Activated CD8-positive, alpha-beta T cell treated with anti-CD3 and anti-CD28 coated beads for 36 hours (primary cell): Measurements from ENCODE around the gene SST. TPM values are rescaled to one million over a fixed set of nuclear protein-coding genes. Genes with fewer than 3 reads are reported as not detected.

ENCODE experiments used
- ATAC-seq: fragments of 200-7000 bp; cut with Tn5 transposase; one replicate; pipeline ENCODE4 v1.10.0; 2021; ENCODE audit warnings: mild to moderate bottlenecking, moderate library complexity
- CTCF ChIA-PET: fragments of 350-600 bp; sonication (Branson Sonifier 250); formaldehyde crosslinking; loops from one replicate; lab custom pipeline; 2021; ENCODE audit warnings: antibody characterized with exemption; lab: Charles Lee
- POLR2A ChIA-PET: fragments of 350-600 bp; sonication (Branson Sonifier 250); formaldehyde crosslinking; loops from one replicate; lab custom pipeline; 2021; ENCODE audit warnings: antibody characterized with exemption; lab: Charles Lee
- DNase-seq: peaks from one replicate; pipeline ENCODE4 v3.0.0-alpha.2; 2020
- H3K27ac Mint-ChIP-seq: one replicate; pipeline ENCODE4 v1.8.0; 2021; ENCODE audit warnings: mild to moderate bottlenecking, mixed read lengths
- H3K27me3 Mint-ChIP-seq: one replicate; pipeline ENCODE4 v1.8.0; 2021; ENCODE audit warnings: mixed read lengths
- H3K36me3 Mint-ChIP-seq: one replicate; pipeline ENCODE4 v1.8.0; 2021; ENCODE audit warnings: low read depth, mixed read lengths
- H3K4me1 Mint-ChIP-seq: one replicate; pipeline ENCODE4 v1.8.0; 2021; ENCODE audit warnings: low read depth, mixed read lengths
- H3K4me3 Mint-ChIP-seq: one replicate; pipeline ENCODE4 v1.8.0; 2021; ENCODE audit warnings: mild to moderate bottlenecking, moderate library complexity, mixed read lengths
- H3K9me3 Mint-ChIP-seq: one replicate; pipeline ENCODE4 v1.8.0; 2021; ENCODE audit warnings: mixed read lengths
- intact Hi-C: fragments of 100-400 bp; cut with micrococcal nuclease; formaldehyde crosslinking; loops from one replicate; pipeline ENCODE4 v1.10.0; 2022
- total RNA-seq, 2 experiments: library from RNA; stranded (reverse); gene quantifications; one replicate each; pipeline ENCODE4 v1.2.3, GENCODE V29; 2021
- TF ChIP-seq, protein P1 (sequence below): fragments of 200-600 bp; IDR thresholded peaks from one replicate; pipeline ENCODE4 v1.8.0; 2022; ENCODE audit warnings: antibody characterized with exemption, mild to moderate bottlenecking

Gene SST
- total RNA-seq, 2 experiments from 2014 or later: not detected

DNA sequence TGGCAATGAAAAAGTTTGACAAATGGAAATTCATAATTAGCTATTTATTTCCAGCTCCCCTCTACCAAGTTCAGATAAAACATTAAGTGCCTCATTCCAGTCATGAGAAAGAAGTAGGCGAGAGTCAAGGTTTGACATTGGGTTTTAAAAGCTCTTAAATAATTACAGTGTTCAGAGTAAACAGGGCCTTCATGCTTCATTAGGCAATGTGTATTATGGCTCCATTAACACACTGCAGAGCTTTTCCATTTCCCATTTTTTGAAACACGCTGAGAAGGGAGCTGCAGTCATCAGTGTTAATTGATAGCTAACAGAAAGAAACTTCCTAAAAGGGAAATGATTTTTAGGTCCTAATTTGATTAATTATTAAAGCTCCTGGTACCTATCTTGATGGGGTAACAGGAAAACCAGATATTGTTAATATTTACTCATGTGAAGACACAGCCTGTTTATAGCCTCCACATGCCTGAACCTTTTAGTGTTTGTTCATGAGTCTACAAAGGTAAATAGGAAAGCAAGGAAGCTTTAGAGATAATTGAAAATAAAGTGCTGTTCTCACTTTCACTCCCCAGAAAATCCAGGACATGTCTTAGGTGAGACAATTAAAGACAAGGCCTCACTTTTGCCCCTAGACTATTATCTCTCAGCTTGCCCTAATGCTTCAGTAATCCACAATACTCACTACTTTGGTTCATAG is 28.7 kb downstream of the SST start:
- DNase-seq: no peak
- ChIA-PET POLR2A (no interaction called here), CTCF (interaction anchor here (0.8 to 2.4 kb wide), 5 partner anchors 9 to 38 kb away, joined by 3 to 11 read pairs (median 3); no protein-coding TSS in a partner anchor)
- no peak for ATAC-seq
- Mint-ChIP-seq H3K4me1 (no peaks in the 10 kb centered on the region), H3K27me3 (peaks cover 13% of the 10 kb centered on the region), H3K4me3 (no peak overlapping the region), H3K9me3 (no peaks in the 10 kb centered on the region), H3K27ac (no peak overlapping the region), H3K36me3 (no peaks in the 10 kb centered on the region)
- TF ChIP-seq, protein P1, sequence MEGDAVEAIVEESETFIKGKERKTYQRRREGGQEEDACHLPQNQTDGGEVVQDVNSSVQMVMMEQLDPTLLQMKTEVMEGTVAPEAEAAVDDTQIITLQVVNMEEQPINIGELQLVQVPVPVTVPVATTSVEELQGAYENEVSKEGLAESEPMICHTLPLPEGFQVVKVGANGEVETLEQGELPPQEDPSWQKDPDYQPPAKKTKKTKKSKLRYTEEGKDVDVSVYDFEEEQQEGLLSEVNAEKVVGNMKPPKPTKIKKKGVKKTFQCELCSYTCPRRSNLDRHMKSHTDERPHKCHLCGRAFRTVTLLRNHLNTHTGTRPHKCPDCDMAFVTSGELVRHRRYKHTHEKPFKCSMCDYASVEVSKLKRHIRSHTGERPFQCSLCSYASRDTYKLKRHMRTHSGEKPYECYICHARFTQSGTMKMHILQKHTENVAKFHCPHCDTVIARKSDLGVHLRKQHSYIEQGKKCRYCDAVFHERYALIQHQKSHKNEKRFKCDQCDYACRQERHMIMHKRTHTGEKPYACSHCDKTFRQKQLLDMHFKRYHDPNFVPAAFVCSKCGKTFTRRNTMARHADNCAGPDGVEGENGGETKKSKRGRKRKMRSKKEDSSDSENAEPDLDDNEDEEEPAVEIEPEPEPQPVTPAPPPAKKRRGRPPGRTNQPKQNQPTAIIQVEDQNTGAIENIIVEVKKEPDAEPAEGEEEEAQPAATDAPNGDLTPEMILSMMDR: no peak
- intact Hi-C loops: no loop called here

DNA sequence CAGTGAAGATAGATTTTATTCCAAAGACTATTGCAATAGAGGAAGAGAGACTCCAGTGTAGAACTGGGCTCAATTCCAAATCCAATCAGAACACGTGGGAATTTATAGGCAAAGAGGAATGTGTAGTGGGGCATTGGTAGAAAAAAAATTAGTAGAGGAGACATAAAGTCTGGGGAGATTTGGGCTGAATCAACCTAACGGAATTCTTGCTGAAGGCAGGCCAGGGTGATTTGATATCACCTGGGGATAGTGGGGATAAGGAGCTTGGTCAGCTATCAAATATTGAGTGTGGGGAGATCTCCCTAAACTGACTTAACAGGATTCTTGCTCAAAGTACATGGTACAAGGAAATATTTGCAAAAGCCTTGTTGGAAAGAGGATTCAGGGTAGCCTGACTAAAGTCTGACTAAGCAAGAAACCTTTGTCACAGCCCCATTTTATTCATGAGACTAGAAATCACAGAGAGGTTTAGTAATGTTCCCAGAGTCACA is 29.6 kb downstream of the SST start:
- Mint-ChIP-seq H3K36me3 (no peaks in the 10 kb centered on the region), H3K27ac (no peak overlapping the region), H3K4me1 (no peaks in the 10 kb centered on the region), H3K9me3 (no peaks in the 10 kb centered on the region), H3K4me3 (no peak overlapping the region), H3K27me3 (peaks cover 13% of the 10 kb centered on the region)
- ChIA-PET POLR2A (no interaction called here), CTCF (interaction anchor here (1.5 to 2.4 kb wide), 2 partner anchors 25 to 39 kb away, joined by 4 to 11 read pairs; no protein-coding TSS in a partner anchor)
- intact Hi-C loops: no loop called here
- DNase-seq: no peak
- ATAC-seq: no peak
- TF ChIP-seq, protein P1: no peak

DNA sequence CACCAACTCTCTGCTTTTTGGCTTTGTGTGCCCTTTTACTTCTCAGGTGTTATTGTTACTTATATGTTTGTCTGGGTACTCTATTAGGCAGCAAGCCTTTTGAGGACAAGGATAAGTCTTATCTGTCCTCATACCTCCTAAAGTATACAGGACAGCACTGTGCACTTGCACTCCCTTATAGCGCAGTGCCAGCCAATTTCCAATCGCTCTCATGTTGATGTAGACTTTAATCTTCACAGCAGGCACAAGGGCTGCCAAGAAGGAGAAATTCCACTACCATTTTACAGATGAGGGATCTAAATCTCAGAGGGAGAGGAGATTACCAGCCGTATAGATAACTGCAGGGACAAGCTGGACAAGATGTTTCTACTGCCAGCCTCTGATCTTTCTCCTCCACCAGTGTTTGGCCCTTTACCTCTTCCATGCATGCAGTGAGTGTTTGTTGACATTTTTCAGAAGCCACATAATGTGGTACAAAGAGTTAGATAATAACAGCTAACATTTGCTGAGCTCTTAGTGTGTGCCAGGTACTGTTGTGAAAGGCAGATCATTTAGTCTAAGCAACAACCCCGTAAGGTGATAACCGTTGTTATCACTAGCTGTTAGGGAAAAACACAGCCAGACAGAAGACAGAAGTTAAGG is 30.1 kb downstream of the SST start:
- H3K4me3 Mint-ChIP-seq: no peak overlapping the region
- H3K36me3 Mint-ChIP-seq: no peaks in the 10 kb centered on the region
- H3K9me3 Mint-ChIP-seq: peaks cover 2% of the 10 kb centered on the region
- H3K27me3 Mint-ChIP-seq: peaks cover 10% of the 10 kb centered on the region
- H3K4me1 Mint-ChIP-seq: no peaks in the 10 kb centered on the region
- TF ChIP-seq, protein P1: no peak
- ATAC-seq: no peak
- ChIA-PET CTCF (interaction anchor here (2.4 kb wide), 1 partner anchor 39 kb away, joined by 11 read pairs; no protein-coding TSS in a partner anchor), POLR2A (interaction anchor here (0.9 kb wide), 1 partner anchor 108 kb away, joined by 3 read pairs; no protein-coding TSS in a partner anchor)
- no peak overlapping the region for H3K27ac Mint-ChIP-seq
- no peak for DNase-seq
- intact Hi-C loops: no loop called here

DNA sequence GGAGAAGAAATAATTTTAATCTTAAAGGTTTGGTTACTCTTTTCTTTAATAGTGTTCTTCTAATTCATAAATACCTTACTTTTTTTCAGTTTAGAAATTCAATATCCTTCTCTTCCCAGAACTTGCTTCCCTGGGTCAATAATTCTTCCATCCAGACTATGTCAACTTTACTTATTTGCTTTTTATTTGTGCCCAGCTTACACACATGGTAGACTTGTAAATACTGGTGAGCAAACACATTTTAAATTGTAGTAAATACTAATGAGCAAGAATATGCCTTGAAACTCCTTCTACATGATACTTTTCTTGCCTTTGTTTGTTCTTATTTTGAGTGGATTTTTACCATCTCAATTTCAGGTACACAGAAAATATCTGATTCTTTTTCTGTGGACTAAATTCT is 33.7 kb downstream of the SST start:
- Mint-ChIP-seq H3K4me1 (no peaks in the 10 kb centered on the region), H3K9me3 (peaks cover 4% of the 10 kb centered on the region), H3K36me3 (no peaks in the 10 kb centered on the region), H3K27me3 (peaks cover 8% of the 10 kb centered on the region), H3K4me3 (no peak overlapping the region), H3K27ac (no peak overlapping the region)
- DNase-seq: no peak
- ChIA-PET POLR2A (no interaction called here), CTCF (no interaction called here)
- intact Hi-C loops: no loop called here
- TF ChIP-seq, protein P1: no peak
- no peak for ATAC-seq

DNA sequence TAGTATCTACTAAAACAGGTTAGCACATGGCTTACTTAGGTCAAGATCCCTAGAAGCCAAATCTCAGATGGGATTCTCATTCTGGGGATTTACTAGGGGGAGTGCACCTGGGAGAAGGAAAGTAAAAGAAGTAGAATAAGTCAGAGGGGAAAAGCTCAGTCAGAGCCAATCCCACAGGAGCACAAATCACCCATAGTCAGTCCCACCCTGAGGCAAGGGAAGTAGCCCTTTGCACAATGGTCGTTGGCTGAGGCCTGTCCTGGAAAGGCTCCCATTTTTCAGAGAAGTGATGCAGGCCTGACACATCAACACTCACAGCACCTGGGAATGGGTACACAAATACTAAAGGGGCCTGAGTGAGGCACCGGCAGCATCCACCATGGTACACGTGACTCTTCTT is 39.8 kb downstream of the SST start:
- no peaks in the 10 kb centered on the region for H3K4me1 Mint-ChIP-seq
- ChIA-PET CTCF (interaction anchor here (0.8 kb wide), 1 partner anchor 14 kb away, joined by 3 read pairs; no protein-coding TSS in a partner anchor), POLR2A (no interaction called here)
- no peak overlapping the region for H3K27ac Mint-ChIP-seq
- peaks cover 4% of the 10 kb centered on the region for H3K9me3 Mint-ChIP-seq
- H3K36me3 Mint-ChIP-seq: no peaks in the 10 kb centered on the region
- DNase-seq: no peak
- TF ChIP-seq, protein P1: no peak
- ATAC-seq: no peak
- intact Hi-C loops: no loop called here
- H3K4me3 Mint-ChIP-seq: no peak overlapping the region
- H3K27me3 Mint-ChIP-seq: no peaks in the 10 kb centered on the region
